Mesothelial cell of epicardium (in vitro differentiated cells): ENCODE data around the gene PHF13. TPM values are rescaled to one million over a fixed set of nuclear protein-coding genes. Genes with fewer than 3 reads are reported as not detected.

Experiments used
- DNase-seq, 2 experiments: peaks; one replicate each; pipeline ENCODE4 v3.0.0; 2021; ENCODE audit warnings: low spot score in 2 of 2; ENCODE audit not compliant: unreplicated experiment in 2 of 2
- H3K27ac Mint-ChIP-seq: 2 replicates; pipeline ENCODE4 v1.8.0; 2021; ENCODE audit warnings: mixed read lengths
- H3K27me3 Mint-ChIP-seq: 2 replicates; pipeline ENCODE4 v1.8.0; 2021; ENCODE audit warnings: low read depth, mixed read lengths
- H3K36me3 Mint-ChIP-seq: 2 replicates; pipeline ENCODE4 v1.8.0; 2021; ENCODE audit warnings: mixed read lengths
- H3K4me1 Mint-ChIP-seq: 2 replicates; pipeline ENCODE4 v1.8.0; 2021; ENCODE audit warnings: mixed read lengths
- H3K4me3 Mint-ChIP-seq: 2 replicates; pipeline ENCODE4 v1.8.0; 2021; ENCODE audit warnings: mild to moderate bottlenecking, moderate library complexity, mixed read lengths
- H3K9me3 Mint-ChIP-seq: 2 replicates; pipeline ENCODE4 v1.8.0; 2021; ENCODE audit warnings: mixed read lengths
- total RNA-seq: library from RNA; stranded (reverse); gene quantifications from 3 replicates; pipeline ENCODE4 v1.2.1, GENCODE V29; 2021
- TF ChIP-seq, protein P1 (sequence below): fragments of 200-600 bp; sonication (generic); IDR thresholded peaks from one replicate; pipeline ENCODE4 v1.5.0; 2021; ENCODE audit warnings: antibody characterized with exemption; ENCODE audit not compliant: unreplicated experiment

Gene PHF13
- total RNA-seq, 1 donor from 2014 or later: 34.0 TPM

GRCh38 chr1:6588893-6589520, 24.5 kb upstream of the PHF13 start:
- Mint-ChIP-seq H3K4me3 (no peak overlapping the region), H3K4me1 (no peaks in the 10 kb centered on the region), H3K36me3 (peaks cover 3% of the 10 kb centered on the region), H3K9me3 (no peaks in the 10 kb centered on the region), H3K27ac (no peak overlapping the region), H3K27me3 (no peaks in the 10 kb centered on the region)
- TF ChIP-seq, protein P1, sequence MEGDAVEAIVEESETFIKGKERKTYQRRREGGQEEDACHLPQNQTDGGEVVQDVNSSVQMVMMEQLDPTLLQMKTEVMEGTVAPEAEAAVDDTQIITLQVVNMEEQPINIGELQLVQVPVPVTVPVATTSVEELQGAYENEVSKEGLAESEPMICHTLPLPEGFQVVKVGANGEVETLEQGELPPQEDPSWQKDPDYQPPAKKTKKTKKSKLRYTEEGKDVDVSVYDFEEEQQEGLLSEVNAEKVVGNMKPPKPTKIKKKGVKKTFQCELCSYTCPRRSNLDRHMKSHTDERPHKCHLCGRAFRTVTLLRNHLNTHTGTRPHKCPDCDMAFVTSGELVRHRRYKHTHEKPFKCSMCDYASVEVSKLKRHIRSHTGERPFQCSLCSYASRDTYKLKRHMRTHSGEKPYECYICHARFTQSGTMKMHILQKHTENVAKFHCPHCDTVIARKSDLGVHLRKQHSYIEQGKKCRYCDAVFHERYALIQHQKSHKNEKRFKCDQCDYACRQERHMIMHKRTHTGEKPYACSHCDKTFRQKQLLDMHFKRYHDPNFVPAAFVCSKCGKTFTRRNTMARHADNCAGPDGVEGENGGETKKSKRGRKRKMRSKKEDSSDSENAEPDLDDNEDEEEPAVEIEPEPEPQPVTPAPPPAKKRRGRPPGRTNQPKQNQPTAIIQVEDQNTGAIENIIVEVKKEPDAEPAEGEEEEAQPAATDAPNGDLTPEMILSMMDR: no peak
- no peak for DNase-seq

DNA sequence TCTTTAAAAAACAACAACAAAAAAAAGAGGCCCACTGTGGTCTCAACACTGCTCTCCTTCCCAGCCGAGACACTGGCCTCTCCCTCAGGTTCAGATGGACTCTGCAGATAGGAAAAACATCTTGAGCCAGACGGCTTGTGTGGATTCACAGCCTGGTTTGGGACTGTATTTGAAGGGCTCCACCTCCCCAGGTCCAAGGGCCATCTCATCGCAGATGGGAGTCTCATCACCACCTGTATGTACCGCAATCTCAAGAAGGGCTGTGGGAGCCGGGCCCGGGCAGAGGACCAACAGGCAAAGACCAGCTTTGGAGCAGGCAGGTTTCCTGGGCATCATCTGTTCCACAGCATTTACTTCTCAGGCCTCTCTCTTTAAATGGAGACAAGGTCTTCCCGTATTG, 23.5 kb upstream of the PHF13 start:
- DNase-seq: no peak
- Mint-ChIP-seq H3K36me3 (peaks cover 6% of the 10 kb centered on the region), H3K27me3 (no peaks in the 10 kb centered on the region), H3K4me1 (no peaks in the 10 kb centered on the region), H3K27ac (no peak overlapping the region), H3K4me3 (no peak overlapping the region), H3K9me3 (no peaks in the 10 kb centered on the region)
- TF ChIP-seq, protein P1: no peak

DNA sequence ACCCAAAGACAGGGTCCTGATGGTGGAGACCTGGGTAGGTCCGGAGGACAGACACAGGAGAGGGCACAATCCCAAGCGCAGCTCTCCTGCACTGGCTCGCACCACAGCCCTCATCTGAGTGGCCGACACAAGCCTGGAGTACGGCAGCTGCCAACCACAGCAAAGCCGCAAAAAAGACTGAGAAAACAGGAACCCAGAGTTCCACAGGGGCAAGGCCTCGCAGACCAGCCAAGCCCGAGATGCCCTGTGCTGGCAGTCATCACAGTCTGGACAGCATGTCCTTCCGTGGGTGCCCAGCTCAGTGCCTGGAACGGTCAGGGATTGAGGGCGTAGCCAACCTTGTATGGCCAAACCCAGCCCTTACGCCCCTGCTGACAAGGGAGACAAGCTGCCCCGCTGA, 22.3 kb upstream of the PHF13 start:
- no peak for DNase-seq
- no peak overlapping the region for H3K27ac Mint-ChIP-seq
- no peaks in the 10 kb centered on the region for H3K9me3 Mint-ChIP-seq
- H3K27me3 Mint-ChIP-seq: no peaks in the 10 kb centered on the region
- peaks cover 1% of the 10 kb centered on the region for H3K4me1 Mint-ChIP-seq
- peaks cover 11% of the 10 kb centered on the region for H3K36me3 Mint-ChIP-seq
- H3K4me3 Mint-ChIP-seq: no peak overlapping the region
- TF ChIP-seq, protein P1: no peak

- Mint-ChIP-seq H3K27ac (no peak overlapping the region), H3K9me3 (no peaks in the 10 kb centered on the region), H3K4me3 (no peak overlapping the region), H3K27me3 (no peaks in the 10 kb centered on the region), H3K36me3 (peaks cover 11% of the 10 kb centered on the region), H3K4me1 (peaks cover 6% of the 10 kb centered on the region)
- TF ChIP-seq, protein P1: no peak
- DNase-seq: no peak
Measured at GRCh38 chr1:6591644-6592043, 21.9 kb upstream of the PHF13 start.

DNA sequence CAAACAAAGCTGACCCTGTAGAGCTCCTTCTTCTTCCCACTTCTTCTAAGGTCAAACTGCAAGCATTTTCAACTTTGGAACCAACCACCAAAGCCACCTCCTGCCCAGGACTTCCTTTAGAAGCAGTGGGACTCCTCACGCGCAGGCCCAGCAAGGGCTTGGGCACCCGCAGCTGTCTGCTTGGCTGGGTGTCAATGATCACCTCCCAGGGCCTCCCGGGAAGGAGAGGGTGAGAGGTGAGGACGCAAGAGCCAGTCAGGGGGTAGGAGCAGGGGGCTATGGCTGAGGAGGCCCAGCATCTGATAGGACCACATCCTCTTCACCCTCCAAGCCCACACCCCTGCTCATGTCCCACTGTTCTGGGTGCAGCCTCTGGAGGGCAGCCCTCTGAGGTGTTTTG, 21.1 kb upstream of the PHF13 start:
- H3K27ac Mint-ChIP-seq: no peak overlapping the region
- H3K9me3 Mint-ChIP-seq: no peaks in the 10 kb centered on the region
- peaks cover 11% of the 10 kb centered on the region for H3K36me3 Mint-ChIP-seq
- TF ChIP-seq, protein P1: no peak
- H3K4me3 Mint-ChIP-seq: no peak overlapping the region
- peaks cover 12% of the 10 kb centered on the region for H3K4me1 Mint-ChIP-seq
- H3K27me3 Mint-ChIP-seq: no peaks in the 10 kb centered on the region
- no peak for DNase-seq
